Globus pallidus (tissue), 1 donor: ENCODE results near the gene BCAS2.
"Not testable (repeated sequence)": the region's sequence is repeated elsewhere in the genome, so short reads cannot be mapped to it uniquely, and the experiment has no call there.

ENCODE experiments used
- DNase-seq: peaks from one replicate; pipeline ENCODE4 v3.0.0-alpha.2; 2015; ENCODE audit warnings: low spot score

BCAS2 gene

GRCh38 chr1:114581335-114582287 is at the start of gene BCAS2:
TSS of gene BCAS2 (minus strand) at chr1:114581615. CDS start at chr1:114581591, 24 bp downstream.
- DNase-seq, result peak; percentile 99

DNA sequence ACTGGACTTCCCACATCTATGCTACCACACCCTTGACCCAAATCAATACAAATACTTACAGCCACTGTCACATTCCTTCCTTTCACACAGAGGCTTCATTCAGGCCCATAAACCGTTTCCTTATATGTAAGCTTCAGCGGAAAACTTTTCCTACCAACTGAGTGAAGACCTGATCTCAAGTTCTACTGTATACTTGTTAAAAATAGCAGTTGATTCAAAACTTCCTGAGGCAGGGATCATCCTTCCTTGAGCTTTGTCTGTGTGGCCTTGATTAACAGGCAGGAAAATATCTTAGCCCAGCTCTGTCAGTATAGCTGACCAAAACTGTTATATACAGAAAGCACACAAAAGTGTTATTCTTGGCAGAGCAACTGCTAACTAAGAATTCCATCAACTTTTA is 45.7 kb upstream of the BCAS2 start:
- no peak for DNase-seq

DNA sequence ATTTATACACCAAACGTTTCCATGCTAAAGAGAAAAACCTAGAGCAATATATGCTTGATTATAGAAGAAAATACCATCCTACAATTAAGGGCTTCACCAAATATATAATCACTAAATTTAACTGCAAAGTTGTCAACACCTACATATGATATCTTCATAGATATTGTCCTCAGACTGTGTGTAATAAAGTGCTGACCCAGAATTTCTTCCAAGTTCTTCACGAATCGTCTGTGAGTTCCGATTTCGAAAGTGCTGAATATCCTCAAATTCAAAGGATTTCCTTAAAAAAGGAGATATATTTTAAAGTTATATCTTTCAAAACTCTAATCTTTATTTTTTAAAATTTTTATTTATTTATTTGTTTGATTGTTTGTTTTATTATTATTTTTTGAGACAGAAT is 41.9 kb upstream of the BCAS2 start:
- no peak for DNase-seq

- no peak for DNase-seq
Measured at GRCh38 chr1:114620419-114620818, 39.0 kb upstream of the BCAS2 start.

DNA sequence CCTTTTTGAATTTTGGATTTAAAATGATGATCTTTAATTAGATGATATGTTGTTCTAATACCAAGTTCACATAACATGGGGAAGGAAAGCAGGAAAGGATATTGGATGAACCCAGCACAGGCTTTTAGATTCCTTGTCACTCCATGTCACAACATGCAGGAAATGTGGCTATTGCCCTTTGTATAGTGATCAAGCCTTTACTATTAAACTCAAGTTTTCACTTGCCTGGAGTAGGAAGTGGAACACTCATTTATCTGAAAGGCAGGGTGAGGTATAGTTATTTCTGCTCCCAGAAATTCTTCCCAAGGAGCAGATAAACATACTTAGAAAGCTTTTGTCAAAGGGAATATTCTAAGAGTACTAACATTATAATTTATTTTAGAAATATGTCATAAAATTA is 37.2 kb upstream of the BCAS2 start:
- DNase-seq, result no peak

DNA sequence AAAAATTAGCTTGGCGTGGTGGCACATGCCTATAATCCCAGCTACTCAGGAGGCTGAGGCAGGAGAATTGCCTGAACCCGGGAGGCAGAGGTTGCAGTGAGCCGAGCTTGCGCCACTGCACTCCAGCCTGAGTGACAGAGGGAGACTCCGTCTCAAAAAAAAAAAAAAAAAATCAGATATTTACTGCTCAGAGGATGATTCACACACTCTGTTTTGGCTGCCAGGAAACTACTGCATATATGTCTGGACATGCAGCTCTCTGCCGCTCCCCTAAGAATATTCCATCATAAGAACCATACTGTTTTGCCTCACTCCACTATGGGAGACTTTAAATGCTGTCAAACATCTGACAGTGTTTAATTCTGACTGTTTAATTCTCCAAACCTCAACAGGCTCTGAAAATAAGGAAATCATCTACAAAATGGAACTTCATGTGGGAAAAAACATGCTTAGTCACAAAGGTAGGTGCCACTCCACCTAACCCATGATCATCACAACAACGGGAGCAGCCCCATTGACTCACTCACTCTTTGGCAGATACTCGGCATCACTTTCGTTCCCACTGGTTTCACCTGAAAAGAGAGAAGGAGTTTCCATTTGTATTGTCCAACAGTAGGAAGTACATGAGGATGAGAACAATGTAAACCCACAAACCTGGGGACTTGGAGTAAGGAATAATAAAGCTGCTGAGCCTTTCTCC is 29.3 kb upstream of the BCAS2 start:
- no peak for DNase-seq

DNA sequence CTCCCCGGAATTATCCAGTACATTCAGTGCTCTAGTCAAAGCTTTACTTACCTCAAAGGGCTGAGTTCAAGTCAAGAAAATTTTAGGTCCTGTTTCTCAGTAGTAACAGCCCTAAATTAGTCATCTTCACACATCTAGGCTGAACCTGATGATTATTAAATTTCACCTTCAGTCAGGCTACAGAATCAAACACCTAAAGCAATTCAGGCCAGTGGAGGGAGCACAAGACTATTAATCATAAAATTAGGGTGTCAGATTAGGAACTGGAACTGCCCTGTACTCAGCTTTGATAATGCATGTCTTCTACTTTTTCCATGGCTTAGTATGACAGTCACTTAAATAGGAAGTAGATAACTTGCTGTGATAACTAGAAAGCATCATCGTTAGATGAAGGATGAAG is 28.4 kb upstream of the BCAS2 start:
- DNase-seq, result no peak

GRCh38 chr1:114609026-114609425 is 27.6 kb upstream of the BCAS2 start:
- no peak for DNase-seq

GRCh38 chr1:114607223-114607622 is 25.8 kb upstream of the BCAS2 start:
- no peak for DNase-seq

DNA sequence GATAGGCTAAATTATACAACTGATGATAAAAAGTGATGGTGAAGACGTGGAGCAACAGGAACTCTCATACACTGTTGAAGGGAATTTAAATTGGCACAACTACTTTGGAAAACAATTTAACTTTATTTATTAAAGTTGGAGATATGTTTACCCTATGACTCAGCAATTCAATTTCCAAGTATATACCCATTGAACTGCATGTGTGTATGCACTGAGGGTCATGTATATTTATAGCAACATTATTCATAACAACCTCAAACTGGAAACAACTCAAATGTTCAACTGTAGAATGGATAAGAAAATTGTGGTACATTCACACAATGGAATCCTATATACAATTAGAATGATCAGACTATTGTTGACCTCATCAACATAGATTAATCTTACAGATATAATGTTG is 16.5 kb upstream of the BCAS2 start:
- no peak for DNase-seq

DNA sequence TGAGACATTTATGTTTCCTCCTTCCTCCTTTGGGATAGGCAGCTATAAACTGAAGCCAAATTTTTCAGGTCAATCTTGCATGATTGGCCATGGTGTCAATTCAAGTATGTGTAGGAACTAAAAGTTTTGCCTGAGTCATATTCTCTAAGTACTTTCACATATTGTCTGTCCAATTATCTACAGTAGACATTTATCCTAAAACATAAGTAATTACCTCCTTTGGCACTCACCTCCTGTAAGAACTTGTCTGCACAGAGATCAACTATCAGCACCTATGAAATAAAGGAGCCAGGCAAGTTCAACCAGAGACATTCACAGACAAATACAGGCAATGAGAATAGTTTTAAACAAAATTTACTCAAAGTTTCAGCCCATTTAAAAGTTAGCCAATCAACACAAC is 14.2 kb upstream of the BCAS2 start:
- DNase-seq, result no peak

DNA sequence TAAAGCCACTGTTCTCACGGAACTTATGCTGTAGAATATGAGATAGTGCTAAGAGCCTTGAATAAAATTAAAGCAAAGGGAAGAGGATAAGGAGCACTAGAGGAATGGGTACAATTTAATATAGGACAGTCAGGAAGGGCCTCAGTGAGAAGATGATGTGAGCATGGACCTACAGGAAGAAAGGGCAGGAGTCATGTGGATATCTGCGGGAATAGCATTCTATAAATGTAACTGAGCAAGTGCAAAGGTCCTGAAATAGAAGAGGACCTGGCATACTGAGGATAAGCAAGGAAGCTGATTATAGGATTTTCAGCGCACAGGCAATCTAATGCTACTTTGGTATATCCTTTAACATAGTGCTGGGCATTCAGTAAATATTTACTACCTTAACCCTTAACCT is 12.6 kb upstream of the BCAS2 start:
- DNase-seq, result no peak

- DNase-seq, result no peak
Measured at GRCh38 chr1:114589122-114589521, 7.7 kb upstream of the BCAS2 start.

- DNase-seq, result no peak
Measured at GRCh38 chr1:114588196-114588689, 6.8 kb upstream of the BCAS2 start.

DNA sequence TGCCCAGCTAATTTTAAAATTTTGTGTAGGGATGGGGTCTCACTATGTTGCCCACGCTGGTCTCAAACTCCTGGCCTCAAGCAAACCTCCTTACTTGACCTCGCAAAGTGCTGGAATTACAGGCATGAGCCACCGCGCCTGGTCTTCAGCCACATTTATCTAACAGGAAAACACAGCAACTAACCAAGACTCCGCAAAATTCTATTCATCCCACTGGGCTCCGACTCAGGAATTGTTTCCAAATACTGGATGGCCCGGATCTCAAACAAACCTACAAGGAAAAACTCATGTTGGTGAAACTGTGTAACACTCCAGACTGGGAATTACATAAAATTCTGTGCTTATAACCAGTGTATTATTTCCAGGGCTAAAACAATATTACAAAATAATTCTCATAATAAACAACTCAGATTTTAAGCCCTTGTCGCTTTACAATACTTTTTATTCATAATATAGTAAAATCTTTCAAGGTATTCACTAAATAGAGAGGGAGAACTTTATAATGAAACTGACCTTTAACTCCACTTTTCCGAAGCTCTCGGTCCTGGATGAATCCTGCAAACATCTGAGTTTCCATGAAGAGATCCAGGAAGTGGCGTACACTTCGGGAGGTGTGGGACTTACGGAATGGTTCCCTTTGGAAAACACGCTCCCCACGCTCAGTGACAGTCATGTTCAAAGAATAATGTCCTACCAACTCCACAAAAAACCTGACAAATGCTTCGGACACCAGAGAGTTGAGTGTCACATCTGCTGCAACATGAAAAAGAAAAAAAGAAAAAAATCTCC is 6.0 kb upstream of the BCAS2 start:
- no peak for DNase-seq

DNA sequence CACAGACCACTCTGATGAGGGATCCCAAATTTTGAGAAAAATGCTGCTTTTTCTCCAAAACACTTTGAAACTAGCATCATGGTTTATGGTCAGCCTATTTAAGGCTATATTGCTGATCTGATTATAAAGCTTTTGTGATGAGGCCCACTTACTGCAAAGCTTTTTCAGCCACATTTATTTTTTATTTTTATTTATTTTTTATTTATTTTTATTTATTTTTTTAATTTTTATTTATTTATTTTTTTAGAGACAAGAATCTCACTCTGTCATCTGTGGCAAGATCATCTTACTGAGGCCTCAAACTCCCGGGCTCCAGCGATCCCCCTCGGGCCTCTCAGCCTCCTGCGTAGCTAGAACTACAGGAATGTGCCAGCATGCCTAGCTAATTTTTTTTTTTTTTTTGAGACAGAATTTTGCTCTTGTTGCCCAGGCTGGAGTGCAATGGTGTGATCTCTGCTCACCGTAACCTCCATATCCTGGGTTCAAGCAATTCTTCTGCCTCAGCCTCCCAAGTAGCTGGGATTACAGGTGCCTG is 5.2 kb upstream of the BCAS2 start:
- no peak for DNase-seq

DNA sequence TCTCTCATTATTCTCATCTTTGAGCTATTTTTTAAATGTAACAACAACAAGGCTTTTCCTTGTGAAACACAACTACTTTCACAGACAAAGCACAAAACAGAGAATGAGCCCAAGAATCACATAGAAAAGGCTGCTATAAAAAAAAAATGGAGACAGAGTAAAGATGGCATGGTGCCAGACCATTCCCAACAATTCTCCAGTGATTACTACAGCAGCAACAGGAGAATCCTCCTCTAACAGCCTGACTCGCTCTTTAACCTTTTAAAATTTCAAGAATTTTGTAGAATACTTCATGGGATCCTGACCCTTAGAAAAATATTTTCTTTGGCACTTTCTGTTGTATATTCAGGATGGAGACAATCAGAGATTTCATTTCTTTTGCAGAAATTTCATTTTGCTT is 3.8 kb upstream of the BCAS2 start:
- no peak for DNase-seq

- DNase-seq, result no peak
Measured at GRCh38 chr1:114574365-114574764, 7.0 kb downstream of the BCAS2 start.

GRCh38 chr1:114564141-114564540 is 17.3 kb downstream of the BCAS2 start:
- DNase-seq, result peak; percentile 76

DNA sequence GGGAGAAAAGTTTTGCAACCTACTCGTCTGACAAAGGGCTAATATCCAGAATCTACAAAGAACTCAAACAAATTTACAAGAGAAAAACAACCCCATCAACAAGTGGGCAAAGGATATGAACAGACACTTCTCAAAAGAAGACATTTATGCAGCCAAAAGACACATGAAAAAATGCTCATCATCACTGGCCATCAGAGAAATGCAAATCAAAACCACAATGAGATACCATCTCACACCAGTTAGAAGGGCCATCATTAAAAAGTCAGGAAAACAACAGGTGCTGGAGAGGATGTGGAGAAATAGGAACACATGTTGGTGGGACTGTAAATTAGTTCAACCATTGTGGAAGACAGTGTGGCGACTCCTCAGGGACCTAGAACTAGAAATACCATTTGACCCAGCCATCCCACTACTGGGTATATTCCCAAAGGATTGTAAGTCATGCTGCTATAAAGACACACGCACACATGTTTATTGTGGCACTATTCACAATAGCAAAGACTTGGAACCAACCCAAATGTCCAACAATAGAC is 18.4 kb downstream of the BCAS2 start:
- not testable (repeated sequence) for DNase-seq

DNA sequence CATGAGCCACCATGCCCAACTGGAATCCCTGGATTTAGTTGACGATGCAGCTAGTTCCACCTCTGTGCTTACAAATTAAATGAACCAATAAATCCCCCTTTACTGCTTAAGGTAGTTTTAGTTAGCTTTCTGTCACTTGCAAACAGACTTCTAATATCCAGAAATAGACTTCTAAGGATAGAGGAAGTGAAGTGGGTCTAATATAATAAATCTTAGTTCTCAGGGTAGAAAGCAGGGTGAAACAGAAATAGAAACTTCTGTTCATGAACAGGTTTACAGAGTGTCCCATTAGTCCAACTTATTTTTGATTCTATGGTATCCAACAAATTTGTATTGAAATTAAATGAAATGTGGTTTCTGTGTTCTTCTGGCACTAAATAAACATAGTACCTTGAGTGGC is 20.1 kb downstream of the BCAS2 start:
- no peak for DNase-seq

DNA sequence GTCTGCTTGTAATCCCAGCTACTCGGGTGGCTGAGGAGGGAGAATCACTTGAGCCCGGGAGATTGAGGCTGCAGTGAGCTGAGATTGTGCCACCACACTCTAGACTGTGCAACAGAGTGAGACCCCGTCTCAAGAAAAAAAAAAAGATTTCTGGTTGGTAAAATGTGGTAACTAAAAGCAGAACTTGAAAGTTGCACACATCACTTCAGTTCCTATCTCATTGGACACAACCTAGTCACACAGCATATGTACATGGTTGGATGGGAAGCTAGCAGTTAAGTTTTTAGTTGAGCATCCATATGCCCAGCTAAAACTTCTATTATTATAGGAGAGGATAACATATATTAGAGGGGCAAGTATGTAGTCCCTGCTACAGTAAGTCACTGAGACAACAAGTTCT is 22.1 kb downstream of the BCAS2 start:
- no peak for DNase-seq
